Bone marrow (tissue), 2 donors: Measurements from ENCODE around the gene DDX27.

Experiments used
- DNase-seq, 2 donors: peaks; one replicate each; lab custom pipeline; 2025; lab: John Stamatoyannopoulos, UW

DDX27 gene

DNA sequence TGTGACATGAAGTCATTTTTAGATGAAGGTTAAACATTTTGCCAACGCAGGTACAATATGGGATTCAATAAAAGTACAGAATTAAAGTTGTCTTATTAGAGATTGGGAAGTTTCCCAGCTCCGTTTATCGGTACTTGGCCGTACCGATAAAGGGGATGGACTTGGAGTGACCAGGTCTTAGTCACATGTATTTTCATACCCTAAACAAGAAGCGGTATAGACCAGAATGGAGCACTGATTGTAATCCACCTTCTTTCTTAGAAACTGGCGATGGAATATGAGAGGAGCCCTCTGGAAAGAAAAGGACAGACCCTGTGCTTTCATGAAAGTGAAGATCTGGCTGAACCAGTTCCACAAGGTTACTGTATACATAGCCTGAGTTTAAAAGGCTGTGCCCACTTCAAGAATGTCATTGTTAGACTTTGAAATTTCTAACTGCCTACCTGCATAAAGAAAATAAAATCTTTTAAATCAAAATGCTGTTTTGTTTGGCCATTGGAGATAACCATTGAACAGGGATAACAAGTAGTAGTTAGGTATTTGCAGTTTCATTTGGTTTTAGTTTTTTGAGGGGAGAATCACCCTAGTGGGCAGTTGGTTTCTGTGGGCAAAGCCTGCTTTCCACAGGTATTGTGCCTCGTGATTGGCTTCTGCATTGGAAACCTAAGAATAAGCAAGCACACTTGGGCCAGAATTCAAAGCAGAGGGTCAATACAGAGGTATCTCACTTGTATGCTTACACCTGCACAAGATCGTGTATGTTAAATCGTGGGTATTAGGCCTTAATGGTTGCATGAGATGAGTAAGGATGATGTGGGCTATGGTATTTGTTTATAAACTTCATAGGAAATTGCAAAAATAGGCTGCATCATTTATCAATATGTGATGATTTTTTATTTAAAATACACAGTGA lies 69.8 kb downstream of the DDX27 start:
- no peak for DNase-seq

DNA sequence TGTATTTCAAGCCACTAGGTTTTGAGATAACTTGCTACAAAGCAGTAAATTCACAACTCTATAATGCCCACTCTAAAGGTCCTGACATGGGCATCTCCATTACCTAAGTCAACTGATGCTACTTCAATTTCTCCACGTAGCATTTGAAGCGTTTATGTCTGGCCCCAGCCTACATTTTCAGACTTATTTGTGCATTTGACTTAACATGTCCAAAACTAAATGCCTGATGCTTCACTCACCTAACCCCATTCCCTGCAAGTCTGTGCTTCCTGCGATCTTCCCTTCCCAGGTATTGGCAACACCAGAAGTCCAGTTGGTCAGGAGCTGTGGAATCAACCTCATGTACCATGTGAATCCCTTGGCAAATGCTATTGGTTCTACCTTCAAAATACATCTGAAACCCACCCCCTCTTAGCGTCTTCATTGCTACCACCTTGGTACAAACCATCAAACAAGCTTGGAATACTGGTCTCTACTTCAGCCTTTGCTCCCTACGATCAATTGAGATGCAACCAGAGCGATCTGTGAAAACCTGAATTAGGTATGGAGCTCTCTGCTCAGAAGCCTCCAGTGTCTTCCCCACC lies 71.5 kb downstream of the DDX27 start:
- no peak for DNase-seq

DNA sequence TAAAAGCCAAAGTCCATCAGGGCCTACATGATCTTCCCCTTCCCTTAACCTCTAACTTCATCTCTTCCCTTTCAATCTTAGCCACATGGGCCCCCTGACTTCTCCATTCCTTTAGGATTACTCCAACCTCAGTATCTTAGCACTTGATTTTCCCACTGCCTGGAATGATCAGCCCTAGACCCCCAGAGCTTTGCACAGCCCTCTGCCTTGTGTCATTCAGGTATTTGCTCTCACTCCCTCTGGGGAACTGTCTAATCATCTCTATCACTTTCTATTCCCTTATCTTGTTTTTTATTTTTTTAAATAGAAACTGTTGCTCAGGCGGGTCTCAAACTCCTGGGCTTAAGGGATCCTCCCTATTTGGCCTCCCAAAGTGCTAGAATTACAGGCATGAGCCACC lies 72.0 kb downstream of the DDX27 start:
- no peak for DNase-seq

DNA sequence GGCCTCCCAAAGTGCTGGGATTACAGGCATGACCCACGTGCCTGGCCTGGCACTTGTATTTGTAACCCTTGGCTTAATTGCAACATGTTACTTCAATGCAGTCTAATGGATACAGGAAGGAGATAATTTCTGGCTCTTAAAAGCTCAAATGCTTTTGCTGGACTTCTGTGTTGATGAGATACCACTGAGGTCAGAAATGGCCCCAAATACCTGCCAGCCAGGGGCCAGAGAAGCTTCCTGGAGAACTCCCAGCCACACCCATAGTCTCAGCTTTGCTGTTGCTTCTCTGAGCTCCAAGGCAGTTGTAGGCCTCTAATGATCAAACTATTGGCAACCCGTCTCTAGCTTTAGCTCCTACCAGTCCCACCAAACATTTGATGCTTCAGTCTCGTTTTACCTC lies 72.8 kb downstream of the DDX27 start:
- no peak for DNase-seq

DNA sequence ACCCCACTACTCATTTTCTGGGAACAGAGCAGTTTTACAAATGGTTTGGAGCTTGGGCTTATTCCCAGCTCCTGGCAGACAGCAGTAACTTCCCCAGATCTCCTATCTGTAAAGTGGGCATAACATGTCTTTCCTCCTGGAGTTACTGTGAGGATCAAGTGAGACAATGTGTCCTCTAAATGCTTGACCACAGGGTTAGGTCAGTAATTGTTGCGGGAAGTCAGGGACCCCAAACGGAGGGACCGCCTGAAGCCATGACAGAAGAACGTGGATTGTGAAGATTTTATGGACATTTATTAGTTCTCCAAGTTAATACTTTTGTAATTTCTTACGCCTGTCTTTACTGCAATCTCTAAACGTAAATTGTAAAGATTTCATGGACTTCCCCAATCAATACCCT lies 73.9 kb downstream of the DDX27 start:
- no peak for DNase-seq
